K562 (cell line): ENCODE data around the gene MVP. TPM values are rescaled to one million over a fixed set of nuclear protein-coding genes. Genes with fewer than 3 reads are reported as not detected.
A peak's percentile ranks its signal among the peaks of the same experiment; 100 is the strongest.

Source experiments
- CBX5 ChIP-seq: IDR thresholded peaks from 2 replicates; pipeline ENCODE4 v1.6.1; 2014; ENCODE audit warnings: low read depth, borderline replicate concordance
- ELF4 ChIP-seq: fragments of 450-650 bp; formaldehyde crosslinking; IDR thresholded peaks from 2 replicates; pipeline ENCODE4 v1.4.0; 2022; ENCODE audit warnings: missing genetic modification characterization
- EP400 ChIP-seq: fragments of 450-650 bp; IDR thresholded peaks from 2 replicates; pipeline ENCODE4 v1.6.1; 2017; ENCODE audit warnings: antibody characterized with exemption, mild to moderate bottlenecking, moderate library complexity
- FOXK2 ChIP-seq, 2 experiments: fragments of 450-650 bp; IDR thresholded peaks in 1 of 2; conservative IDR thresholded peaks in 1 of 2; 2 replicates each; pipeline ENCODE4 v1.6.1; 2016; ENCODE audit warnings: low read depth in 2 of 2, mild to moderate bottlenecking in 1 of 2
- FOXM1 ChIP-seq, 2 experiments: fragments of 450-650 bp in 1 of 2; sonication (generic) in 1 of 2; formaldehyde crosslinking in 1 of 2; IDR thresholded peaks; 2 replicates each; pipeline versions ENCODE4 v1.6.1 to v1.9.0; 2017 to 2022; ENCODE audit warnings: low read depth in 2 of 2, mild to moderate bottlenecking in 2 of 2, missing genetic modification reagents in 1 of 2, moderate library complexity in 1 of 2
- GATAD2B ChIP-seq: fragments of 450-650 bp; IDR thresholded peaks from 2 replicates; pipeline ENCODE4 v1.6.1; 2017; ENCODE audit warnings: mild to moderate bottlenecking, borderline replicate concordance
- POLR2AphosphoS2 ChIP-seq: IDR thresholded peaks from 2 replicates; pipeline ENCODE4 v1.6.1; 2012; ENCODE audit warnings: low read length, improper control_type of control experiment
- SRSF1 ChIP-seq: fragments of 200-400 bp; formaldehyde crosslinking; IDR thresholded peaks from 2 replicates; pipeline ENCODE4 v1.6.1; 2017; ENCODE audit warnings: mild to moderate bottlenecking, low read depth, low read length, moderate library complexity
- ZNF282 ChIP-seq: sonication (generic); formaldehyde crosslinking; IDR thresholded peaks from 2 replicates; pipeline ENCODE4 v1.8.1; 2023; ENCODE audit warnings: missing genetic modification reagents
- ZNF740 ChIP-seq, 3 experiments: fragments of 200-800 bp in 1 of 3; sonication (Bioruptor generic) in 1 of 3; sonication (generic) in 1 of 3; formaldehyde crosslinking in 1 of 3; IDR thresholded peaks; 2 replicates each; pipeline versions ENCODE4 v1.6.1 to v1.8.0; 2016 to 2022; ENCODE audit warnings: mild to moderate bottlenecking in 2 of 3, missing compliant biosample characterization in 2 of 3, missing genetic modification characterization in 2 of 3, missing genetic modification reagents in 1 of 3
- ZZZ3 ChIP-seq: fragments of 450-650 bp; IDR thresholded peaks from 2 replicates; pipeline ENCODE4 v1.6.1; 2016; ENCODE audit warnings: antibody characterized with exemption, mild to moderate bottlenecking, moderate library complexity
- polyA plus RNA-seq, 8 experiments: library from polyadenylated mRNA; depleted of rRNA in 4 of 8; stranded (reverse) in 5 of 8; unstranded in 3 of 8; fragments of >200 nt; fragmentation: Nextera tagmentation in 2 of 8; fragmentation: Illumina TruSeq in 1 of 8; extraction: Ambion mirVana in 2 of 8; extraction: Trizol in 1 of 8; gene quantifications; 2 replicates each; pipeline versions ENCODE4 v1.2.1 to v1.2.3, GENCODE V29; 2011 to 2014; ENCODE audit warnings: inconsistent platforms in 1 of 8, missing spikeins in 1 of 8
- total RNA-seq, 7 experiments: library from RNA; depleted of rRNA in 6 of 7; stranded (reverse); fragments of >200 nt in 6 of 7; fragmentation: Illumina TruSeq in 2 of 7; extraction: Trizol in 2 of 7; gene quantifications; 2 replicates each; pipeline versions ENCODE4 v1.2.1 to v1.2.3, GENCODE V29; 2011 to 2021; ENCODE audit warnings: low replicate concordance in 1 of 7
- TF ChIP-seq, protein P1 (sequence below): fragments of 200-800 bp; sonication (Bioruptor generic); IDR thresholded peaks from 2 replicates; pipeline ENCODE4 v1.6.1; 2016; ENCODE audit warnings: missing genetic modification characterization, missing compliant biosample characterization
- TF ChIP-seq, protein P2 (sequence below): fragments of 450-650 bp; IDR thresholded peaks from 2 replicates; pipeline ENCODE4 v1.6.1; 2017; ENCODE audit warnings: antibody characterized with exemption
- TF ChIP-seq, protein P3 (sequence below), 3 experiments: IDR thresholded peaks in 2 of 3; conservative IDR thresholded peaks in 1 of 3; 2 replicates each; pipeline ENCODE4 v1.5.1; 2011 to 2012; ENCODE audit warnings: low read length in 3 of 3, mild to moderate bottlenecking in 3 of 3, control low read depth in 2 of 3, improper control_type of control experiment in 1 of 3, inconsistent platforms in 1 of 3, low read depth in 1 of 3, mixed read lengths in 1 of 3, moderate library complexity in 1 of 3; ENCODE audit not compliant: insufficient read depth in 2 of 3

MVP gene
- total and polyA plus RNA-seq, 9 of the 15 experiments (the other 6 are each of a cell fraction or from before 2014, with no cell fraction given), result 0.39 to 1.9 (median 0.76) TPM; not detected in 2

- TF ChIP-seq FOXM1 (IDR thresholded peaks at IDR 0.05; ENCODE audit: low read depth) (peak; percentile 27; the same call in 1 of the 2 replicates), FOXM1 (CRISPR knock-in tag; IDR thresholded peaks at IDR 0.05; ENCODE audit: low read depth) (no peak), ZNF282 (CRISPR knock-in tag) (no peak), CBX5 (no peak), ELF4 (CRISPR knock-in tag) (no peak), GATAD2B (no peak), EP400 (no peak), FOXK2 (conservative IDR thresholded peaks at IDR 0.05 in 1 of 2, IDR thresholded peaks at IDR 0.05 in 1 of 2; ENCODE audit: low read depth in 2 of 2) (no peak), SRSF1 (no peak), ZZZ3 (no peak), ZNF740 (CRISPR knock-in tag; IDR thresholded peaks at IDR 0.05) (no peak), ZNF740 (tag; IDR thresholded peaks at IDR 0.05) (no peak), POLR2AphosphoS2 (no peak)
- TF ChIP-seq, protein P1, sequence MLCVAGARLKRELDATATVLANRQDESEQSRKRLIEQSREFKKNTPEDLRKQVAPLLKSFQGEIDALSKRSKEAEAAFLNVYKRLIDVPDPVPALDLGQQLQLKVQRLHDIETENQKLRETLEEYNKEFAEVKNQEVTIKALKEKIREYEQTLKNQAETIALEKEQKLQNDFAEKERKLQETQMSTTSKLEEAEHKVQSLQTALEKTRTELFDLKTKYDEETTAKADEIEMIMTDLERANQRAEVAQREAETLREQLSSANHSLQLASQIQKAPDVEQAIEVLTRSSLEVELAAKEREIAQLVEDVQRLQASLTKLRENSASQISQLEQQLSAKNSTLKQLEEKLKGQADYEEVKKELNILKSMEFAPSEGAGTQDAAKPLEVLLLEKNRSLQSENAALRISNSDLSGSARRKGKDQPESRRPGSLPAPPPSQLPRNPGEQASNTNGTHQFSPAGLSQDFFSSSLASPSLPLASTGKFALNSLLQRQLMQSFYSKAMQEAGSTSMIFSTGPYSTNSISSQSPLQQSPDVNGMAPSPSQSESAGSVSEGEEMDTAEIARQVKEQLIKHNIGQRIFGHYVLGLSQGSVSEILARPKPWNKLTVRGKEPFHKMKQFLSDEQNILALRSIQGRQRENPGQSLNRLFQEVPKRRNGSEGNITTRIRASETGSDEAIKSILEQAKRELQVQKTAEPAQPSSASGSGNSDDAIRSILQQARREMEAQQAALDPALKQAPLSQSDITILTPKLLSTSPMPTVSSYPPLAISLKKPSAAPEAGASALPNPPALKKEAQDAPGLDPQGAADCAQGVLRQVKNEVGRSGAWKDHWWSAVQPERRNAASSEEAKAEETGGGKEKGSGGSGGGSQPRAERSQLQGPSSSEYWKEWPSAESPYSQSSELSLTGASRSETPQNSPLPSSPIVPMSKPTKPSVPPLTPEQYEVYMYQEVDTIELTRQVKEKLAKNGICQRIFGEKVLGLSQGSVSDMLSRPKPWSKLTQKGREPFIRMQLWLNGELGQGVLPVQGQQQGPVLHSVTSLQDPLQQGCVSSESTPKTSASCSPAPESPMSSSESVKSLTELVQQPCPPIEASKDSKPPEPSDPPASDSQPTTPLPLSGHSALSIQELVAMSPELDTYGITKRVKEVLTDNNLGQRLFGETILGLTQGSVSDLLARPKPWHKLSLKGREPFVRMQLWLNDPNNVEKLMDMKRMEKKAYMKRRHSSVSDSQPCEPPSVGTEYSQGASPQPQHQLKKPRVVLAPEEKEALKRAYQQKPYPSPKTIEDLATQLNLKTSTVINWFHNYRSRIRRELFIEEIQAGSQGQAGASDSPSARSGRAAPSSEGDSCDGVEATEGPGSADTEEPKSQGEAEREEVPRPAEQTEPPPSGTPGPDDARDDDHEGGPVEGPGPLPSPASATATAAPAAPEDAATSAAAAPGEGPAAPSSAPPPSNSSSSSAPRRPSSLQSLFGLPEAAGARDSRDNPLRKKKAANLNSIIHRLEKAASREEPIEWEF (CRISPR knock-in tag), result no peak
- TF ChIP-seq, protein P2, sequence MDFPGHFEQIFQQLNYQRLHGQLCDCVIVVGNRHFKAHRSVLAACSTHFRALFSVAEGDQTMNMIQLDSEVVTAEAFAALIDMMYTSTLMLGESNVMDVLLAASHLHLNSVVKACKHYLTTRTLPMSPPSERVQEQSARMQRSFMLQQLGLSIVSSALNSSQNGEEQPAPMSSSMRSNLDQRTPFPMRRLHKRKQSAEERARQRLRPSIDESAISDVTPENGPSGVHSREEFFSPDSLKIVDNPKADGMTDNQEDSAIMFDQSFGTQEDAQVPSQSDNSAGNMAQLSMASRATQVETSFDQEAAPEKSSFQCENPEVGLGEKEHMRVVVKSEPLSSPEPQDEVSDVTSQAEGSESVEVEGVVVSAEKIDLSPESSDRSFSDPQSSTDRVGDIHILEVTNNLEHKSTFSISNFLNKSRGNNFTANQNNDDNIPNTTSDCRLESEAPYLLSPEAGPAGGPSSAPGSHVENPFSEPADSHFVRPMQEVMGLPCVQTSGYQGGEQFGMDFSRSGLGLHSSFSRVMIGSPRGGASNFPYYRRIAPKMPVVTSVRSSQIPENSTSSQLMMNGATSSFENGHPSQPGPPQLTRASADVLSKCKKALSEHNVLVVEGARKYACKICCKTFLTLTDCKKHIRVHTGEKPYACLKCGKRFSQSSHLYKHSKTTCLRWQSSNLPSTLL, result no peak
- TF ChIP-seq, protein P3, sequence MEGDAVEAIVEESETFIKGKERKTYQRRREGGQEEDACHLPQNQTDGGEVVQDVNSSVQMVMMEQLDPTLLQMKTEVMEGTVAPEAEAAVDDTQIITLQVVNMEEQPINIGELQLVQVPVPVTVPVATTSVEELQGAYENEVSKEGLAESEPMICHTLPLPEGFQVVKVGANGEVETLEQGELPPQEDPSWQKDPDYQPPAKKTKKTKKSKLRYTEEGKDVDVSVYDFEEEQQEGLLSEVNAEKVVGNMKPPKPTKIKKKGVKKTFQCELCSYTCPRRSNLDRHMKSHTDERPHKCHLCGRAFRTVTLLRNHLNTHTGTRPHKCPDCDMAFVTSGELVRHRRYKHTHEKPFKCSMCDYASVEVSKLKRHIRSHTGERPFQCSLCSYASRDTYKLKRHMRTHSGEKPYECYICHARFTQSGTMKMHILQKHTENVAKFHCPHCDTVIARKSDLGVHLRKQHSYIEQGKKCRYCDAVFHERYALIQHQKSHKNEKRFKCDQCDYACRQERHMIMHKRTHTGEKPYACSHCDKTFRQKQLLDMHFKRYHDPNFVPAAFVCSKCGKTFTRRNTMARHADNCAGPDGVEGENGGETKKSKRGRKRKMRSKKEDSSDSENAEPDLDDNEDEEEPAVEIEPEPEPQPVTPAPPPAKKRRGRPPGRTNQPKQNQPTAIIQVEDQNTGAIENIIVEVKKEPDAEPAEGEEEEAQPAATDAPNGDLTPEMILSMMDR (IDR thresholded peaks at IDR 0.05 in 2 of 3, conservative IDR thresholded peaks at IDR 0.05 in 1 of 3; ENCODE audit: insufficient read depth in 2 of 3, low read depth in 1 of 3, low read length in 3 of 3), result peak; percentile 10 to 43 (median 24); a peak in 5 of 6 replicates
Measured at GRCh38 chr16:29842732-29843346, 22.6 kb downstream of the MVP start (continued).
